GM12874 (cell line): ENCODE data around the gene PLXDC1.
A peak's percentile ranks its signal among the peaks of the same experiment; 100 is the strongest.

Experiments used
- TF ChIP-seq, protein P1 (sequence below): IDR thresholded peaks from 2 replicates; pipeline ENCODE4 v1.5.1; 2011; ENCODE audit warnings: low read depth, mild to moderate bottlenecking, control low read depth, low read length, moderate library complexity; ENCODE audit not compliant: insufficient read depth

The PLXDC1 gene

DNA sequence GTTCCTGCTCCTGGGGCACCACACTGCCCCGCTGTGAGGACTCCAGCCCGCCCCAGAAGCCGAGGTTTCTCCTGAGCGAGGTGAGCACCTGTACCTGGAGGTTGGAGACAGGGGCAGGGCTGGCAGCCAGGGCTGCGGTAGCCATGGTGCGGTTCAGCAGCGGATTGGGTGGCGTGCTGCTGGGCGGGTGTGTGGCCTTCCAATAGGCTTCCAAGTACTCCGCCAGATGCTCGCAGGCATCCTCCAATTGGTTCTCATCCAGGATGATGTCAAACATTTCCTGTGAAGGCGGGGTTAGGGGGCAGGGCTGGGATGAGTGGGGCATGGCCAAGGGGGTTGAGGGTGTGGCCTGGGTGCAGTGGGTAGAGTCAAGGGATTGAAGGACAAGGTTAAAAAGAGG is 25.8 kb upstream of the PLXDC1 start:
- TF ChIP-seq, protein P1, sequence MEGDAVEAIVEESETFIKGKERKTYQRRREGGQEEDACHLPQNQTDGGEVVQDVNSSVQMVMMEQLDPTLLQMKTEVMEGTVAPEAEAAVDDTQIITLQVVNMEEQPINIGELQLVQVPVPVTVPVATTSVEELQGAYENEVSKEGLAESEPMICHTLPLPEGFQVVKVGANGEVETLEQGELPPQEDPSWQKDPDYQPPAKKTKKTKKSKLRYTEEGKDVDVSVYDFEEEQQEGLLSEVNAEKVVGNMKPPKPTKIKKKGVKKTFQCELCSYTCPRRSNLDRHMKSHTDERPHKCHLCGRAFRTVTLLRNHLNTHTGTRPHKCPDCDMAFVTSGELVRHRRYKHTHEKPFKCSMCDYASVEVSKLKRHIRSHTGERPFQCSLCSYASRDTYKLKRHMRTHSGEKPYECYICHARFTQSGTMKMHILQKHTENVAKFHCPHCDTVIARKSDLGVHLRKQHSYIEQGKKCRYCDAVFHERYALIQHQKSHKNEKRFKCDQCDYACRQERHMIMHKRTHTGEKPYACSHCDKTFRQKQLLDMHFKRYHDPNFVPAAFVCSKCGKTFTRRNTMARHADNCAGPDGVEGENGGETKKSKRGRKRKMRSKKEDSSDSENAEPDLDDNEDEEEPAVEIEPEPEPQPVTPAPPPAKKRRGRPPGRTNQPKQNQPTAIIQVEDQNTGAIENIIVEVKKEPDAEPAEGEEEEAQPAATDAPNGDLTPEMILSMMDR, result no peak

DNA sequence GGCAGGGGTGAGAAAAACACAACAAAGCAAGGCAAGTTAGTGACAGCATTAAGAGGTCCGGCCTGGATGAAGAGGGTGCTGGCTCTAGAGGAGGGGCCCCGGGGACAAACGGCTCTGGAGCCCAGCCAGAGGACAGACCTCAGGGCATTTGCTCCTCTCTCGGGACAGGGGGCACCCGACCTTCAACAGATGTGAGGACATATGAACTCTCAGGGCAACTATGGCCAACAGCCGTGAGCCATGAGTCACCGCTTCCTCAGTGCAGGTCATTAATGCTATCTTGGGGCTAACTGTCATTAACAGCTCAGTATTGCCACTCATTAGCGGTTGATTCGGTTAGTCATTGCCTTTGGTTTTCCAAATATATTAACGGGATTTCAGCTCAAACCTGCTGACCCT is 24.3 kb upstream of the PLXDC1 start:
- TF ChIP-seq, protein P1, result no peak

DNA sequence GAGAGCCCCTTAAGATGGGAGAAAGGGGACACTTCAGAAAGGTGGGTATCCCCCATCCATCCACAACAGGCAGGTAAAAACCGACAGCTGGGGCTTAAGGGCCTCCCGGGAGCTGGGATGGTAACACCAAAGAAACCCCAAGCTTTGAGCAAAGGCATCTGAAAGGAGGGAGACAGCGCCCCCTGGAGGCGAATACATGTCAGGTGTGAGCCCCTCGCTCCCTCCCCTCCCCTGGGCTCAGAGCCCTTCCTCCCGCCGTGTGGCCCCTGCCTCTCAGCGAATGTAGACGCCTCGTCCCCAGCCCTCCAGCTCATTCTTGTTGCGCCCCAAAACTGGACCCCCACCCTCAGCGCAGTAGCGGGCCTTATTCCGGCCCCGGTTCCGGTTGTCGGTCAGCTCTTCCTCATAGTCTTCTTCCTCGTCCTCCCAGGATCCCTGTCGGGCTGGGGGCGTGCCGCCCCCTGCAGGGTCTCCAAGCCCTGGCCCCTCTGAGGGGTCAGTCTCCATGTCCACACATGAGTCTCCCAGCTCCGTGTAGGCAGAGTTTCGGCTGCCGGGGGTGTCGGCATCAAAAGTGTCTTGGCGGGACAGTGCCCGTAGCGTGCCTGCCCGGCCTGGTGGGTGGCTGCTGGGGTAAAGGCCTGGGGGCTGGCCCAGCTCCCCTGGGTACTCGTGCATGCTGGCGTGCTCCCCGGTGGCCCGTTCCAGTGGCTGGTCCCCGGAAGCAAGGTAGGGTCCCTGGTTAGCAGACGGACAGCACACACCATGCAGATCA is 23.7 kb upstream of the PLXDC1 start:
- TF ChIP-seq, protein P1, result peak; percentile 93

DNA sequence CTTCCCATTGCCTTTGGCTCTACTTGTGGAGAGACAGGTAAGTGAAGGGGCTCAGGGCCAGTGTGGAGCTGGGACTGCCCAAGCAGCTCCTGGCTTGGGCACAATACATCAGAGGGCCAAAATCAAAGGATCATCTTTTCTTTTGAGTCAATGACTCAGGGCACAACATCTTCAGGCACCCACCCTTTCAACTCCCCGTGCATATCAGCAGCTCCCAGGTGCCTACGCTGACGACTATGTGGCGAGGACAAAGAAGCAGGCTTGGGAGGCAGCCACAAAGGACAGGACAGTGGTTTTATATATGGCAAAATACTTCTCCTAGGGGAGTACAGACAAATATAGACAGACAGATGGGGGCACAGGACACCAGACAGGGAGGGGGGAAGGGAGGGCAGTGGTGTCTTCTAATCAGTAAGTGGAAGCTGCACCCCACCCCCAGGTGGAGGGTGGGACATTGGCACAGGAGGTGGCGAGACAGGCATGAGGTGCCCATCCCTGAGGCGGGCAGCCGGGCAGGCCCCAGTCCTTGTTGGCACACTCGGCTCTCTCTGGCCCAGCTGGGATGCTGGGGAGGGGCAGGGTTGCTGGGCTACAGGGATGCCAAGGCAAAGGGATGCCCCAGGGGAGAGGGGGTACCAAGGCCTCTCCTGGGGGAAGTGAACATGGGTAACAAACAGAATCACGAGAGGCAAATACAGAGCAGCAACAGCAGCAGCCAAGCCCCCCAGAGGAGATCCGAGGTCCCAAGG is 22.3 kb upstream of the PLXDC1 start:
- TF ChIP-seq, protein P1, result no peak

- TF ChIP-seq, protein P1, result no peak
Observed at GRCh38 chr17:39173080-39173479, 21.6 kb upstream of the PLXDC1 start.

DNA sequence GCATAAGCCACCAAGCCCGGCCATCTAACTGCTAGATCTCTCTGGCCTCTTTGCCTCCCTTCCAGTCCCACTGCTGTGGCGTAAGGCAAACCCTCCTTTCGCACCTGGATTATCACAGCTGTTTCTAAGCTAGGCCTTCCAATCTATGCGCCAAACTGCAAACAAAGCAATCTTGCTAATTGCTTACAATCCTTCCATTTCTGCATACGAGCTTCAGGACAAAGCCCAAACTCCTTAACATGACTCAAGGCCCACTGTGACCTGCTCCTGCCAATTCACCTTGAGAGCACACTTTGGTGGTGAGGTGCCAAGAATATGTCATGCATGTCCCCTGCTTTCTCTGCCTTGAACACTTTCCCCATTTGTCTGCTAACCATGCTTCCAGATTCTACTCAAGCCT is 20.5 kb upstream of the PLXDC1 start:
- TF ChIP-seq, protein P1, result no peak

DNA sequence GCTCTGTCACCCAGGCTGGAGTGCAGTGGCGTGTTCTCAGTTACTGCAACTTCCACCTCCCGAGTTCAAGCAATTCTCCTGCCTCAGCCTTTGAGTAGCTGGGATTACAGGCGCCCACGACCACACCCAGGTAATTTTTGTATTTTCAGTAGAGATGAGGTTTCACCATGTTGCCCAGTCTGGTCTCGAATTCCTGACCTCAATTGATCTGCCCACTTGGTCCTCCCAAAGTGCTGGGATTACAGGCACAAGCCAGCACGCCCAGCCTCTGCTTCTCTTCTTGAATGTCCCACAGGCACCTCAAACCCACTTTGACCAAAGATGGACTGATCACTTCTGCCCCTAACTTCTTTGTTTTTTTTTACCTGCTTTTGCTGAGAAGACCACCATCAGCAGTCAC is 19.1 kb upstream of the PLXDC1 start:
- TF ChIP-seq, protein P1, result no peak
